GM12875 (cell line): ENCODE results near the gene C3orf62.
"Not testable (repeated sequence)": the region's sequence is repeated elsewhere in the genome, so short reads cannot be mapped to it uniquely, and the experiment has no call there.

Experiments
- H3K4me3 ChIP-seq: one replicate; pipeline ENCODE4 v1.5.1; 2011; ENCODE audit warnings: low read depth, low read length, control low read depth
- TF ChIP-seq, protein P1 (sequence below): IDR thresholded peaks from 2 replicates; pipeline ENCODE4 v1.5.1; 2011; ENCODE audit warnings: low read depth, mild to moderate bottlenecking, control low read depth, inconsistent platforms, low read length, moderate library complexity, borderline replicate concordance; ENCODE audit not compliant: insufficient read depth

C3orf62 gene

GRCh38 chr3:49237344-49237743 is 39.7 kb downstream of the C3orf62 start:
- H3K4me3 ChIP-seq = no peak overlapping the region
- TF ChIP-seq, protein P1, sequence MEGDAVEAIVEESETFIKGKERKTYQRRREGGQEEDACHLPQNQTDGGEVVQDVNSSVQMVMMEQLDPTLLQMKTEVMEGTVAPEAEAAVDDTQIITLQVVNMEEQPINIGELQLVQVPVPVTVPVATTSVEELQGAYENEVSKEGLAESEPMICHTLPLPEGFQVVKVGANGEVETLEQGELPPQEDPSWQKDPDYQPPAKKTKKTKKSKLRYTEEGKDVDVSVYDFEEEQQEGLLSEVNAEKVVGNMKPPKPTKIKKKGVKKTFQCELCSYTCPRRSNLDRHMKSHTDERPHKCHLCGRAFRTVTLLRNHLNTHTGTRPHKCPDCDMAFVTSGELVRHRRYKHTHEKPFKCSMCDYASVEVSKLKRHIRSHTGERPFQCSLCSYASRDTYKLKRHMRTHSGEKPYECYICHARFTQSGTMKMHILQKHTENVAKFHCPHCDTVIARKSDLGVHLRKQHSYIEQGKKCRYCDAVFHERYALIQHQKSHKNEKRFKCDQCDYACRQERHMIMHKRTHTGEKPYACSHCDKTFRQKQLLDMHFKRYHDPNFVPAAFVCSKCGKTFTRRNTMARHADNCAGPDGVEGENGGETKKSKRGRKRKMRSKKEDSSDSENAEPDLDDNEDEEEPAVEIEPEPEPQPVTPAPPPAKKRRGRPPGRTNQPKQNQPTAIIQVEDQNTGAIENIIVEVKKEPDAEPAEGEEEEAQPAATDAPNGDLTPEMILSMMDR = no peak

DNA sequence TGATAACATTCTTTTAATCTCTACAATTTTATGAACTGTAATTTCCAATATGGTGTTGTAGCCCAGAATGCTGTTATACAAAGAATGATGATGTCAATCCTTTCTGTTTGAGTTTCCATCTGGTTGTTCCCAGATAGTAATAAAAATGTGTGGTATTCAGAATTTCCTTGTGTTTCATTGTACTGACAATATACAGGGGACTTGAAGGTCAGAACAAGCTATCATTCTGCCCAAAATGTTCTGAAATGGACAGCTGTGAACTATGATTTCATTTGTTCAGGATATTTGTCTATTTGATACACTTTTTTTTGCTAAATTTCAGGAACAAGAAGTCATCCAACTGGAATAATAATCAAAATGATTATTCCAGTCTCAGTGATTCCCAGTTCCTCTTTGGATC is 40.8 kb downstream of the C3orf62 start:
- TF ChIP-seq, protein P1 = no peak
- H3K4me3 ChIP-seq = no peak overlapping the region

GRCh38 chr3:49228817-49229216 is 48.2 kb downstream of the C3orf62 start:
- not testable (repeated sequence) for H3K4me3 ChIP-seq

GRCh38 chr3:49222002-49222401 is 55.0 kb downstream of the C3orf62 start:
- no peak overlapping the region for H3K4me3 ChIP-seq
- TF ChIP-seq, protein P1 = no peak

DNA sequence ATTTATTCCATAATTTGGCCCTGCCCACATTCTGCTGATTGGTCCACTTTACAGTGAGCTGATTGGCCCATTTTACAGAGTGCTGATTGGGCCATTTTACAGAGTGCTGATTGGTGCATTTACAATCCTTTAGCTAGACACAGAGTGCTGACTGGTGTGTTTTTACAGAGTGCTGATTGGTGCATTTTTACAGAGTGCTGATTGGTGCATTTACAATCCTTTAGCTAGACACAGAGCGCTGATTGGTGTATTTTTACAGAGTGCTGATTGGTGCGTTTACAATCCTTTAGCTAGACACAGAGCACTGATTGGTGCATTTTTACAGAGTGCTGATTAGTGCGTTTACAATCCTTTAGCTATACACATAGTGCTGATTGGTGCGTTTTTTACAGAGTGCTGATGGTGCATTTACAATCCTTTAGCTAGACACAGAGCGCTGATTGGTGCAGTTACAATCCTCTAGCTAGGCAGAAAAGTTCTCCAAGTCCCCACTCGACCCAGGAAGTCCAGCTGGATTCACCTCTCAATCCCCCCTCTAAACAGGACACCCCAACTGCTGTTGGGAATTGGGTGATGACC is 56.0 kb downstream of the C3orf62 start:
- not testable (repeated sequence) for H3K4me3 ChIP-seq

- TF ChIP-seq, protein P1 = no peak
- no peak overlapping the region for H3K4me3 ChIP-seq
Measured at GRCh38 chr3:49219132-49219531, 57.9 kb downstream of the C3orf62 start.
